Keratinocyte (primary cell): ENCODE results near the gene PCSK1N. TPM values are rescaled to one million over a fixed set of nuclear protein-coding genes. Genes with fewer than 3 reads are reported as not detected.

Experiments
- DNase-seq: peaks from one replicate; pipeline ENCODE4 v3.0.0-alpha.2; 2011; ENCODE audit warnings: low read depth, missing footprints, low spot score
- FAIRE-seq: peaks from 2 replicates; lab custom pipeline; 2011; peaks lifted over from hg19 to GRCh38; lab: Jason Lieb, UNC
- H2AFZ ChIP-seq: 2 replicates; pipeline ENCODE4 v1.6.0; 2012; ENCODE audit warnings: low read length, control low read depth, inconsistent platforms; ENCODE audit not compliant: control insufficient read depth
- H3K27ac ChIP-seq: 2 replicates; pipeline ENCODE4 v1.5.1; 2011; ENCODE audit warnings: low read length; ENCODE audit not compliant: control insufficient read depth, insufficient read depth
- H3K27me3 ChIP-seq: 3 replicates; pipeline ENCODE4 v1.6.0; 2011; ENCODE audit warnings: low read length; ENCODE audit not compliant: control insufficient read depth, insufficient read depth; ENCODE audit errors: extremely low read depth
- H3K36me3 ChIP-seq, 2 experiments: 2 replicates in 1 of 2; 3 replicates in 1 of 2; pipeline ENCODE4 v1.5.1; 2011; ENCODE audit warnings: low read length in 2 of 2, mild to moderate bottlenecking in 1 of 2; ENCODE audit not compliant: control insufficient read depth in 2 of 2, insufficient read depth in 2 of 2; ENCODE audit errors: extremely low read depth in 1 of 2
- H3K4me1 ChIP-seq: 3 replicates; pipeline ENCODE4 v1.5.1; 2011; ENCODE audit warnings: low read length; ENCODE audit not compliant: control insufficient read depth, insufficient read depth; ENCODE audit errors: extremely low read depth
- H3K4me2 ChIP-seq: 3 replicates; pipeline ENCODE4 v1.6.0; 2011; ENCODE audit warnings: low read depth, low read length; ENCODE audit not compliant: control insufficient read depth, insufficient read depth; ENCODE audit errors: extremely low read depth
- H3K4me3 ChIP-seq, 3 experiments: fragments of 200-600 bp in 1 of 3; sonication (generic) in 1 of 3; 2 replicates in 2 of 3; 3 replicates in 1 of 3; pipeline ENCODE4 v1.5.1; 2011 to 2016; ENCODE audit warnings: low read length in 3 of 3, mild to moderate bottlenecking in 3 of 3, control low read depth in 2 of 3, inconsistent platforms in 1 of 3, low read depth in 1 of 3, mixed read lengths in 1 of 3, mixed run types in 1 of 3, moderate library complexity in 1 of 3; ENCODE audit not compliant: control insufficient read depth in 2 of 3, insufficient read depth in 2 of 3; ENCODE audit errors: extremely low read depth in 1 of 3
- H3K79me2 ChIP-seq: 2 replicates; pipeline ENCODE4 v1.6.0; 2012; ENCODE audit warnings: low read length; ENCODE audit not compliant: control insufficient read depth, insufficient read depth
- H3K9ac ChIP-seq: 3 replicates; pipeline ENCODE4 v1.6.0; 2011; ENCODE audit warnings: low read length; ENCODE audit not compliant: control insufficient read depth, insufficient read depth; ENCODE audit errors: extremely low read depth
- H3K9me1 ChIP-seq: 3 replicates; pipeline ENCODE4 v1.6.0; 2011; ENCODE audit warnings: low read length; ENCODE audit not compliant: control insufficient read depth, insufficient read depth; ENCODE audit errors: extremely low read depth
- H3K9me3 ChIP-seq: 2 replicates; pipeline ENCODE4 v1.5.1; 2012; ENCODE audit warnings: low read depth, low read length; ENCODE audit not compliant: control insufficient read depth
- H4K20me1 ChIP-seq: 3 replicates; pipeline ENCODE4 v1.6.0; 2011; ENCODE audit warnings: low read length; ENCODE audit not compliant: control insufficient read depth, insufficient read depth; ENCODE audit errors: extremely low read depth
- EZH2 ChIP-seq: IDR thresholded peaks from one replicate; pipeline ENCODE4 v1.6.1; 2012; ENCODE audit warnings: inconsistent platforms, mild to moderate bottlenecking, low read length, moderate library complexity
- dilution Hi-C: fragments of 300-500 bp; cut with MboI; formaldehyde crosslinking; loops from one replicate; pipeline ENCODE4 v1.7.0; 2020; ENCODE audit warnings: low sequenced_read_pairs; ENCODE audit not compliant: extremely low pct_ligation_motif_present
- polyA plus RNA-seq, 5 experiments: library from polyadenylated mRNA; depleted of rRNA in 3 of 5; stranded (reverse) in 3 of 5; stranded (forward) in 1 of 5; unstranded in 1 of 5; fragments of >200 nt; gene quantifications; 1 replicate in 1 of 5; 2 replicates in 3 of 5; 3 replicates in 1 of 5; pipeline versions ENCODE4 v1.2.1 to v1.2.3, GENCODE V29; 2011 to 2012; ENCODE audit warnings: missing spikeins in 2 of 5, low read depth in 1 of 5, low replicate concordance in 1 of 5
- TF ChIP-seq, protein P1 (sequence below), 3 experiments: IDR thresholded peaks in 1 of 3; conservative IDR thresholded peaks in 1 of 3; optimal IDR thresholded peaks in 1 of 3; 2 replicates in 2 of 3; 3 replicates in 1 of 3; pipeline versions ENCODE3 to v1.5.1; 2011; ENCODE audit warnings: low read length in 3 of 3, mild to moderate bottlenecking in 3 of 3, moderate library complexity in 2 of 3, control low read depth in 1 of 3, inconsistent platforms in 1 of 3; ENCODE audit not compliant: insufficient read depth in 2 of 3; ENCODE audit errors: extremely low read depth in 1 of 3

PCSK1N gene
- polyA plus RNA-seq, 1 donor (not counting 4 experiments of a cell fraction or from before 2014, with no cell fraction given), result 0.54 TPM

DNA sequence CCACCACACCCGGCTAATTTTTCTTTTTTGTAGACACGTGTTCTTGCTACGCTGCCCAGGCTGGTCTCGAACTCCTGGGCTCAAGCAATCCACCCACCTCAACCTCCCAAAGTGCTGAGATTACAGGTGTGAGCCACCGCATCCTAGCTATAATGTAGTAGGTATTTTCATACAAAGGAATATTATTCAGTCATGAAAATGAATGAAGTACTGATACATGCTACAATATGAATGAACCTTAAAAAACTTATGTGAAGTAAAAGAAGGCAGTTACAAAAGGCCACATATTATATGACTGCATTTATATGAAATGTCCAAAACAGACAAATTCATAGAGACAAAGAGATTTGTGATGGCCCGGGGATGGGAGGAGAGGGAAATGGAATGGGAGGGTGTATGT is 53.7 kb downstream of the PCSK1N start:
- dilution Hi-C loops, result no loop called here
- FAIRE-seq, result no peak
- H3K27me3 ChIP-seq, result no peaks in the 10 kb centered on the region

More for the DNA sequence above, 53.7 kb downstream of the PCSK1N start:
- Histone ChIP-seq H3K4me1 (no peaks in the 10 kb centered on the region), H3K27ac (no peak overlapping the region), H4K20me1 (no peaks in the 10 kb centered on the region), H3K4me2 (no peak overlapping the region), H3K9me1 (no peaks in the 10 kb centered on the region), H3K79me2 (no peaks in the 10 kb centered on the region), H2AFZ (no peak overlapping the region), H3K9me3 (no peaks in the 10 kb centered on the region), H3K4me3 (no peak overlapping the region), H3K36me3 (no peaks in the 10 kb centered on the region), H3K9ac (no peak overlapping the region)
- no peak for DNase-seq
- TF ChIP-seq, protein P1, sequence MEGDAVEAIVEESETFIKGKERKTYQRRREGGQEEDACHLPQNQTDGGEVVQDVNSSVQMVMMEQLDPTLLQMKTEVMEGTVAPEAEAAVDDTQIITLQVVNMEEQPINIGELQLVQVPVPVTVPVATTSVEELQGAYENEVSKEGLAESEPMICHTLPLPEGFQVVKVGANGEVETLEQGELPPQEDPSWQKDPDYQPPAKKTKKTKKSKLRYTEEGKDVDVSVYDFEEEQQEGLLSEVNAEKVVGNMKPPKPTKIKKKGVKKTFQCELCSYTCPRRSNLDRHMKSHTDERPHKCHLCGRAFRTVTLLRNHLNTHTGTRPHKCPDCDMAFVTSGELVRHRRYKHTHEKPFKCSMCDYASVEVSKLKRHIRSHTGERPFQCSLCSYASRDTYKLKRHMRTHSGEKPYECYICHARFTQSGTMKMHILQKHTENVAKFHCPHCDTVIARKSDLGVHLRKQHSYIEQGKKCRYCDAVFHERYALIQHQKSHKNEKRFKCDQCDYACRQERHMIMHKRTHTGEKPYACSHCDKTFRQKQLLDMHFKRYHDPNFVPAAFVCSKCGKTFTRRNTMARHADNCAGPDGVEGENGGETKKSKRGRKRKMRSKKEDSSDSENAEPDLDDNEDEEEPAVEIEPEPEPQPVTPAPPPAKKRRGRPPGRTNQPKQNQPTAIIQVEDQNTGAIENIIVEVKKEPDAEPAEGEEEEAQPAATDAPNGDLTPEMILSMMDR (optimal IDR thresholded peaks at IDR 0.05 in 1 of 3, IDR thresholded peaks at IDR 0.05 in 1 of 3, conservative IDR thresholded peaks at IDR 0.05 in 1 of 3; ENCODE audit: extremely low read depth in 1 of 3, insufficient read depth in 2 of 3, low read length in 3 of 3), result no peak
- no peak for TF ChIP-seq EZH2

Other genes starting within 250 kb of the PCSK1N start
- 32.8 to 48.0 TPM (median 40.6 TPM) in 3 replicates for gene WDR13, start 238.1 kb downstream of the PCSK1N start, polyA plus RNA-seq
- 0.05 to 0.09 TPM (median 0.07 TPM) in 3 replicates for gene WAS, start 151.8 kb downstream of the PCSK1N start, polyA plus RNA-seq
- gene SUV39H1, start 138.9 kb downstream of the PCSK1N start, polyA plus RNA-seq, result 3.1 to 9.4 TPM (median 4.9 TPM) in 3 replicates
- not detected in 3 replicates for gene GLOD5, start 73.9 kb downstream of the PCSK1N start, polyA plus RNA-seq
- not detected in 3 replicates for gene GATA1, start 49.0 kb downstream of the PCSK1N start, polyA plus RNA-seq
- 20.3 to 21.9 TPM (median 21.9 TPM) in 3 replicates for gene HDAC6, start 33.5 kb downstream of the PCSK1N start, polyA plus RNA-seq
- not detected in 3 replicates for gene ERAS, start 9.1 kb downstream of the PCSK1N start, polyA plus RNA-seq
- 34.3 to 52.9 TPM (median 35.5 TPM) in 3 replicates for gene TIMM17B, start 62.2 kb upstream of the PCSK1N start, polyA plus RNA-seq
- gene PQBP1, start 62.3 kb upstream of the PCSK1N start, polyA plus RNA-seq, result 62.9 to 85.2 TPM (median 79.0 TPM) in 3 replicates
- gene SLC35A2, start 76.0 kb upstream of the PCSK1N start, polyA plus RNA-seq, result 39.4 to 64.0 TPM (median 44.2 TPM) in 3 replicates
- gene PIM2, start 83.4 kb upstream of the PCSK1N start, polyA plus RNA-seq, result 8.3 to 11.6 TPM (median 9.9 TPM) in 3 replicates
- gene OTUD5, start 122.0 kb upstream of the PCSK1N start, polyA plus RNA-seq, result 39.5 to 42.6 TPM (median 40.3 TPM) in 3 replicates
- gene KCND1, start 136.2 kb upstream of the PCSK1N start, polyA plus RNA-seq, result 0.20 to 0.30 TPM (median 0.25 TPM) in 3 replicates
- 20.2 to 23.0 TPM (median 20.9 TPM) in 3 replicates for gene GRIPAP1, start 166.7 kb upstream of the PCSK1N start, polyA plus RNA-seq
- 13.2 to 15.8 TPM (median 14.1 TPM) in 3 replicates for gene TFE3, start 207.7 kb upstream of the PCSK1N start, polyA plus RNA-seq
- gene CCDC120, start 223.4 kb upstream of the PCSK1N start, polyA plus RNA-seq, result 4.9 to 10.5 TPM (median 8.1 TPM) in 3 replicates
- 4.0 to 9.8 TPM (median 6.9 TPM) in 3 replicates for gene PRAF2, start 238.4 kb upstream of the PCSK1N start, polyA plus RNA-seq
- gene WDR45, start 244.3 kb upstream of the PCSK1N start, polyA plus RNA-seq, result 43.1 to 76.4 TPM (median 50.5 TPM) in 3 replicates